Spleen (tissue), 7 donors: ENCODE measurements around the gene TMEM256.
"Not testable (repeated sequence)": the region's sequence is repeated elsewhere in the genome, so short reads cannot be mapped to it uniquely, and the experiment has no call there.

Experiments
- POLR2A ChIP-seq, 3 donors: fragments of 450-650 bp; IDR thresholded peaks; one replicate each; pipeline ENCODE4 v1.5.1; 2017; ENCODE audit warnings: antibody characterized with exemption in 3 of 3, mild to moderate bottlenecking in 1 of 3
- TF ChIP-seq, protein P1 (sequence below), 11 experiments: fragments of 200-600 bp in 7 of 11; fragments of 450-650 bp in 4 of 11; sonication (generic) in 4 of 11; IDR thresholded peaks in 8 of 11; conservative IDR thresholded peaks in 3 of 11; 1 replicate in 7 of 11; 2 replicates in 4 of 11; pipeline versions ENCODE4 v1.4.0 to v1.8.0; 2016 to 2021; ENCODE audit warnings: antibody characterized with exemption in 11 of 11, inconsistent platforms in 4 of 11, mild to moderate bottlenecking in 1 of 11
- donor health status: DM: no; HTN: no; CAD: no; lungs with moderate emphysema.
- donor health status: DM: no; HTN: no; CAD: no.
- donor health status: DM: no; HTN: no; CAD: no.

DNA sequence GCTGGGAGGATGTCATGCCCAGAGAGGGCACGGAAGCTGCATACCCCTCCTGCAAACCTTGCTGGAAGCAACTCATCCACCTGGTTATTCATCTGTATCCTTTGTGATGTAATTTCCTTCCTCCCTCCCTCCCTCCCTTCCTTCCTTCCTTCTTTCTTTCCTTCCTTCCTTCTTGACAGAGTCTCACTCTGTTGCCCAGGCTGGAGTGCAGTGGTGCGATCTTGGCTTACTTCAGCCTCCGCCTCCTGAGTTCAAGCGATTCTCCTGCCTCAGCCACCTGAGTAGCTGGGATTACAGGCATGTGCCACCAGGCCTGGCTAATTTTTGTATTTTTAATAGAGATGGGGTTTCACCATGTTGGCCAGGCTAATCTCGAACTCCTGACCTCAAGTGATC lies 35.3 kb downstream of the TMEM256 start:
- TF ChIP-seq POLR2A (IDR thresholded peaks at IDR 0.05): not testable (repeated sequence)
- TF ChIP-seq, protein P1, sequence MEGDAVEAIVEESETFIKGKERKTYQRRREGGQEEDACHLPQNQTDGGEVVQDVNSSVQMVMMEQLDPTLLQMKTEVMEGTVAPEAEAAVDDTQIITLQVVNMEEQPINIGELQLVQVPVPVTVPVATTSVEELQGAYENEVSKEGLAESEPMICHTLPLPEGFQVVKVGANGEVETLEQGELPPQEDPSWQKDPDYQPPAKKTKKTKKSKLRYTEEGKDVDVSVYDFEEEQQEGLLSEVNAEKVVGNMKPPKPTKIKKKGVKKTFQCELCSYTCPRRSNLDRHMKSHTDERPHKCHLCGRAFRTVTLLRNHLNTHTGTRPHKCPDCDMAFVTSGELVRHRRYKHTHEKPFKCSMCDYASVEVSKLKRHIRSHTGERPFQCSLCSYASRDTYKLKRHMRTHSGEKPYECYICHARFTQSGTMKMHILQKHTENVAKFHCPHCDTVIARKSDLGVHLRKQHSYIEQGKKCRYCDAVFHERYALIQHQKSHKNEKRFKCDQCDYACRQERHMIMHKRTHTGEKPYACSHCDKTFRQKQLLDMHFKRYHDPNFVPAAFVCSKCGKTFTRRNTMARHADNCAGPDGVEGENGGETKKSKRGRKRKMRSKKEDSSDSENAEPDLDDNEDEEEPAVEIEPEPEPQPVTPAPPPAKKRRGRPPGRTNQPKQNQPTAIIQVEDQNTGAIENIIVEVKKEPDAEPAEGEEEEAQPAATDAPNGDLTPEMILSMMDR (IDR thresholded peaks at IDR 0.05 in 8 of 11, conservative IDR thresholded peaks at IDR 0.05 in 3 of 11): not testable (repeated sequence)
